HG03432 (cell line): ENCODE data around the gene IL1RN.

Experiments
- ATAC-seq: cut with Tn5 transposase; IDR thresholded peaks from one replicate; pipeline ENCODE4 v1.9.1; 2021; ENCODE audit warnings: mild to moderate bottlenecking, moderate library complexity; ENCODE audit not compliant: unreplicated experiment

IL1RN gene

GRCh38 chr2:113127646-113128570 lies 510 bp downstream of the IL1RN start:
- no peak for ATAC-seq

DNA sequence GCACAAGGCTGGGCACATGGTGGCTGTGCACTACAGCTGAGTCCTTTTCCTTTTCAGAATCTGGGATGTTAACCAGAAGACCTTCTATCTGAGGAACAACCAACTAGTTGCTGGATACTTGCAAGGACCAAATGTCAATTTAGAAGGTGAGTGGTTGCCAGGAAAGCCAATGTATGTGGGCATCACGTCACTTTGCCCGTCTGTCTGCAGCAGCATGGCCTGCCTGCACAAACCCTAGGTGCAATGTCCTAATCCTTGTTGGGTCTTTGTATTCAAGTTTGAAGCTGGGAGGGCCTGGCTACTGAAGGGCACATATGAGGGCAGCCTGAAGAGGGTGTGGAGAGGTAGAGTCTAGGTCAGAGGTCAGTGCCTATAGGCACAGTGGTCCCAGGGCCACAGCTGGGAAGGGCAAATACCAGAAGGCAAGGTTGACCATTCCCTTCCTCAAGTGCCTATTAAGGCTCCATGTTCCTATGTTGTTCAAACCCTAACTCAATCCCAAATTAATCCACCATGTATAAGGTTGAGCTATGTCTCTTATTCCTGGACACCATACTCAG lies 2.2 kb downstream of the IL1RN start:
- no peak for ATAC-seq

DNA sequence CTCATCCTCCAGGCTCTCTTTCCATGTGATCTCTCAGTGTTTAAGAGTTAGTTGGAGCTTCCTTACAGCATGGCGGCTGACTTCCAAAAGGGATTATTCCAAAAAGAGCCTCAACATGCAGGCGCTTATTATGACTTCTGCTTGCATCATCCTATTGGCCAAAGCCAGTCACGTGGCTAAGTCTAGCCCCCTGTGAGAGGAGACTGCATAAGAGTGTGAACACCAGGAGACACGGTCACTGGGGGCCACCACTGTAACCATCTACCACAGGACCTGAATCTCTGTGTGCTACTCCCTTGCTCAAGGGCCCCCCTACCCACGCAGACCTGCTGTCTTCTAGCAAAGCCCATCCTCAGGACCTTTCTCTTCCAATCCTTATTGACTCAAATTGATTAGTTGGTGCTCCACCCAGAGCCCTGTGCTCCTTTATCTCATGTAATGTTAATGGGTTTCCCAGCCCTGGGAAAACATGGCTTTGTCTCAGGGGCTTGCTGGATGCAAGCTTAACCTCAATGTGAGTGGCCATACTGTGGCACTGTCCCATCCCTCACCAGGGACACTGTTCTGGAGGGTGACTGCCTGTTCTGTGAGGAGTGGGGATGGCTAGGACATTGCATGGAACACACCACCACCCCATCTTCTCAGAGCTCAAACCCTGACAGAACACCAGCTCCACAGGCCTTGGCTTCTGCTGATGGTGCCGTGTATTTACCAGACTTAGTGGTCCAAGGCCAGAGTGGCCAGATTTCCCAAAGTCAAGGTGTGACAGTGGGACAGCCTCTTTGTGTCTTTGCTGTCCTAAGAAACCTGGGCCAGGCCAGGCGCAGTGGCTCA lies 4.2 kb downstream of the IL1RN start:
- no peak for ATAC-seq

- ATAC-seq = no peak
Measured at GRCh38 chr2:113132414-113133021, 5.1 kb downstream of the IL1RN start.

DNA sequence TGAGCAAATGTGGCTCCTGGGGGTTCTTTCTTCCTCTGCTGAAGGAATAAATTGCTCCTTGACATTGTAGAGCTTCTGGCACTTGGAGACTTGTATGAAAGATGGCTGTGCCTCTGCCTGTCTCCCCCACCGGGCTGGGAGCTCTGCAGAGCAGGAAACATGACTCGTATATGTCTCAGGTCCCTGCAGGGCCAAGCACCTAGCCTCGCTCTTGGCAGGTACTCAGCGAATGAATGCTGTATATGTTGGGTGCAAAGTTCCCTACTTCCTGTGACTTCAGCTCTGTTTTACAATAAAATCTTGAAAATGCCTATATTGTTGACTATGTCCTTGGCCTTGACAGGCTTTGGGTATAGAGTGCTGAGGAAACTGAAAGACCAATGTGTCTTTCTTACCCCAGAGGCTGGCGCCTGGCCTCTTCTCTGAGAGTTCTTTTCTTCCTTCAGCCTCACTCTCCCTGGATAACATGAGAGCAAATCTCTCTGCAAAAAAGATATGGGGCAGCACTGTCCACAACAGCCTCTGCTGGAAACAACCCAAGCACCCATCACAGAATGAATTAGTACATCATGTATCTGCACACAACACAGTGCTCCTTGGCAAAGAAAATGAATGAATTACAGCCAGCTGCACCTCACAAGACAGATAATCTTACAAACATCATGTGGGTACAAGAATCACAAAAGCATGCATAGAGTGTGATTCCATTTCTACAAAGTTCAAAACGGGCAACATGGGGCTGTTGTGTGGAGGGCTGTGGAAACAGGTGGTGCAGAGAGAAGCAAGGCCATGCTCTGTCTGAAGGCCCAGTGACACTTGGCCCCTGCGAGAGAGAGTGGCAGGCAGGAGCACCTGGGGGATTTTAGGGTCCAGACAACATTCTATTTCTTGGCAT lies 6.6 kb downstream of the IL1RN start:
- no peak for ATAC-seq

GRCh38 chr2:113134717-113135116 lies 7.3 kb downstream of the IL1RN start:
- no peak for ATAC-seq

DNA sequence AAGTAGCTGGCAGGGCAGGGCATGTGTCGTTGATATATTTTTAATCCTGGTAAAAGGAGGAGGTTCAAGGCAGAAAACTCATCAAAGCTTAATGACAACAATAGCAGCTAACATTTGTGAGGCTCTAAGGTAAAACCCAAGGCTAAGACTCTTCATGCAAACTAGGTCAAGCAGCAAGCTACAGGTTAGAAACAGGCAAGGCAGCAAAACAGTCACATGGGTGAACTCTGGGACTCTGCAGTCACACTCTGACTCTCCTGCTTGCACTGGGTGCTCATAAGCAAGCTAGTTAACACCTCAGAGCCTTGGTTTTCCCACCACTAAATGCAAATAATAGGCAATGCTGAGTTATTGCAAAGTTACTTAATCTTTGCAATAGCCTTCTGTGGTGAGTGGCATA lies 7.9 kb downstream of the IL1RN start:
- ATAC-seq = no peak

- peak; percentile 40 for ATAC-seq
Measured at GRCh38 chr2:113136828-113137775, 9.7 kb downstream of the IL1RN start.

DNA sequence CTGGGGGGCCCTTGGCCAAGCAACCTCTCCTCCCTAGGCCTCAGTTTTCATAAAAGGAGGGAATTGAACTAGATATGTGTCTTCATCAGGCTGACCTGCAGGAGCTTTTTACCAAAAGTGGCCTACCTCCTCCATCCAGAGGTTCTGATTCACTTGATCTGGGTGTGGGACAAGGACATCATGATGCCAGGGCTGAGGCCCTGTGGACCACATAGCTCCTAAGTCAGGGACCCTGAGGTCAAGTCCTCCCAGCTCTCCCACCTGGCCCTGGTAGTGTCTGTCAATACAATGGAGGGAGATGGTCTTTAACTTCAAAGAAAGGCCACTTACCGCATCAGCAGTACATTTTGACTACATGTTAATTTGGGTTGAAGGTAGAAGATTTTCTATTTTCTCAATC lies 10.4 kb downstream of the IL1RN start:
- ATAC-seq = no peak

GRCh38 chr2:113138428-113139322 lies 11.3 kb downstream of the IL1RN start:
- ATAC-seq = peak; percentile 68

DNA sequence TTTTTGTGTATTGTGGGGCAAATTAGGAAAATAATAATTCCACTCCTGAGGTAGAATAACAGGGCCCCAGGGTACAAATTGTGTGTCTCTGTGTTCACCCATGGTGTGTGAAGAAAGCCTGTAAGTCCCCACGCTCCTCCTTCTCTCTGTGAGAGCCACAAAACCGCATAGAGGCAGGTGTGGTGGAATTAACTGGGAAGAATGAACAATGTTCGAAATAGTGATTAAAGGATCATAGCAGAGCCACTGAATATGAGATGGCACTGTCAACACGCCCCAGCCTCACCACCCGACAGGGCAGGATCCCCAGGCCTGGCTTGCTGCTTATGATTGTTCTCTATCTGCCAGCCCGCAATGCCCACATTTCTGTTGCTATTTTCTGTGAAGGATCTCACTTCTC lies 14.1 kb downstream of the IL1RN start:
- ATAC-seq = no peak

GRCh38 chr2:113142290-113142689 lies 14.9 kb downstream of the IL1RN start:
- ATAC-seq = no peak

- ATAC-seq = no peak
Measured at GRCh38 chr2:113144259-113144658, 16.9 kb downstream of the IL1RN start.

GRCh38 chr2:113148606-113149552 lies 21.5 kb downstream of the IL1RN start:
- ATAC-seq = no peak

- no peak for ATAC-seq
Measured at GRCh38 chr2:113149553-113150257, 22.3 kb downstream of the IL1RN start.

DNA sequence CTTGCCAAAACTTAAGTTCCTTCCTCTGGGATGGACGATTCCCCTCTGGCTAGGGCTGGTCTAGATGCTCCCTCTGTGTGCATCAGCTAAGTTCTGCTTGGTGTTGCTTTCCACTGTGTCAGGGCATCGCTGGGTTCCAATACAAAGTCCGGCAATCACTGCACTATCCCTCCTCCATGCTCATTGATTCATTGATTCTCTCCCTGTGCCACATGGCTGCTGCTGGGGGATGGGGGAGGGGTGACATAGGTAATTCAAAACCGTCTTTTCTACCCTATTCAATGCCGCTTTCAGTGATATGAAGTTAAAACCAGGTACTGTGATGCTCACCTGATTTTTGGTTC lies 22.8 kb downstream of the IL1RN start:
- no peak for ATAC-seq
